D721Med (cell line): Measurements from ENCODE around the gene SP8.

Source experiments
- DNase-seq: peaks from one replicate; pipeline ENCODE4 v3.0.0; 2011; ENCODE audit warnings: low spot score; ENCODE audit not compliant: insufficient read length
- FAIRE-seq: peaks from 2 replicates; lab custom pipeline; 2011; peaks lifted over from hg19 to GRCh38; lab: Jason Lieb, UNC
- TF ChIP-seq, protein P1 (sequence below): IDR thresholded peaks from 2 replicates; pipeline ENCODE4 v1.5.1; 2012; ENCODE audit warnings: mild to moderate bottlenecking, control low read depth; ENCODE audit not compliant: insufficient read depth; ENCODE audit errors: missing control alignments

The SP8 gene

DNA sequence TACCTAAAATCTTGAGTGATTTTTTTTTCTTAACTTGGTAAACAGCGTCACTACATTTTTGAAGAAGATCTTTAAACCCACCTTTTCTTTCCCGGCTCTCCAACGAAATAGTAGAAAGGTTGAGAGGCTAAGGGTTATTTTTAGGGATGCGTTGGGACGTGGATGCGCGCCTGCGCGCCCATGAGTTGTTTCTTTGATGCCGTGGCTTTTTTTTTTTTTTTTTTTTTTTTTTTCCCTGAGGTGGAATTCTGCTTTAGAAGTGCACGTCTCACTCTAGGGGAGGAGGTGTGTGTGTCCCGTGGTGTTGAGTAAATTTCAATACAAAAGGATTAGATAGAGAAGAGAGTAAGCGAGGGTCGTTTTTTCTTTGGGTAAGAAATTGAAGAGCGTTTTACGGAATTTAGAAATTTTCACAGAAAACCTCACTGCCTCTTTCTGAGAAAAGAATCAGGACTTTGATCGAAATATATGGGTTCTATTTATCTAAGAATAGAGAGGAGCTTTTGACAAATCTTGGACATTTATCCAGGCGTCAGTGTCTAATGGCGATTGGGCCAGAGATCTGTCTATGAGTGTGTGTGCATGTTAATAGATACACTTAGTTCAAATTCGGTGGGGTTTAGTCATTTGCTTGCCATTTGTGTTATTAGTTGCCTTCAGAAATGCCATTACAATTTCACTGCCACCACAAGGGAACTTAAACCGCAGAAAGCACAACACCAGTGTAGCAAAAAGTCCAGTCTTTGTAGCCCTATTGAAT lies 1.2 kb upstream of the SP8 start:
- FAIRE-seq = no peak
- DNase-seq = no peak
- TF ChIP-seq, protein P1, sequence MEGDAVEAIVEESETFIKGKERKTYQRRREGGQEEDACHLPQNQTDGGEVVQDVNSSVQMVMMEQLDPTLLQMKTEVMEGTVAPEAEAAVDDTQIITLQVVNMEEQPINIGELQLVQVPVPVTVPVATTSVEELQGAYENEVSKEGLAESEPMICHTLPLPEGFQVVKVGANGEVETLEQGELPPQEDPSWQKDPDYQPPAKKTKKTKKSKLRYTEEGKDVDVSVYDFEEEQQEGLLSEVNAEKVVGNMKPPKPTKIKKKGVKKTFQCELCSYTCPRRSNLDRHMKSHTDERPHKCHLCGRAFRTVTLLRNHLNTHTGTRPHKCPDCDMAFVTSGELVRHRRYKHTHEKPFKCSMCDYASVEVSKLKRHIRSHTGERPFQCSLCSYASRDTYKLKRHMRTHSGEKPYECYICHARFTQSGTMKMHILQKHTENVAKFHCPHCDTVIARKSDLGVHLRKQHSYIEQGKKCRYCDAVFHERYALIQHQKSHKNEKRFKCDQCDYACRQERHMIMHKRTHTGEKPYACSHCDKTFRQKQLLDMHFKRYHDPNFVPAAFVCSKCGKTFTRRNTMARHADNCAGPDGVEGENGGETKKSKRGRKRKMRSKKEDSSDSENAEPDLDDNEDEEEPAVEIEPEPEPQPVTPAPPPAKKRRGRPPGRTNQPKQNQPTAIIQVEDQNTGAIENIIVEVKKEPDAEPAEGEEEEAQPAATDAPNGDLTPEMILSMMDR = no peak

DNA sequence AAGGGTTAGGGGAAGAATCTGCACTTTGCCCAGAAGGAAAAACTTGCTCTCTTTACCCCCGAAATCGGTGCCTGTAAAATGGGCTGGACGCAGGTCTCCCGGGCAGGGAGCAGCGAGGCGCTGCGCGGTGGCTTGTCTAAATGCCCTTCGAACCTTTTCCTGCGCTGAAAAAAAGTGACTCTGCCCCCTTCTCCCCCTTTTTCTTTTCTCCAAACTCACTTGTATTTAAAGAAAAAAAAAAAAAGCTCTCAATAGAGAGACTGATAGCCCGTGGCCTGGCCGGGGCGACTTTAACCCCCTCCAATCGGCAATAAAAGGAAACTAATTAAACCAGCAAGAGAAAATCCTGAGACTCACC lies 286 bp downstream of the SP8 start:
- no peak for DNase-seq

DNA sequence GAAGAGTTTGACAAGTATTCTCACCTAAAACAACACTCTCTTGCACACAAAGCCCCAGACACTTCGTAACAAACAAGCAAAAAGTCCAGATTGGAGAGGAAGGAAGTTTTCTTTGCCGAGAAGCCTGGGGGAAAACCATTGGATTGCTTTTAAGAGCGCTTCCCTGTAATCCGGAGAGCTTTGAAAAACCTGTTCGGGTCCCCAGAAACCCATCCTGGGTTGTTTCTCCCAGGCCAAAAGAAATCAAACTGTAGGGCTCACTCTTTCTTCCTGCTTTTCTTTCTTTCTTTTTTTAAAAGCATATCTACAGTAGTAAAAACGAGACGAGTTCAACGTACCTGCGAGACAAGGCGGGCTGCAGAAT lies 655 bp downstream of the SP8 start:
- TF ChIP-seq, protein P1 = no peak
- no peak for FAIRE-seq
- no peak for DNase-seq

More for the DNA sequence above, 286 bp downstream of the SP8 start:
- TF ChIP-seq, protein P1 = no peak
- no peak for FAIRE-seq

DNA sequence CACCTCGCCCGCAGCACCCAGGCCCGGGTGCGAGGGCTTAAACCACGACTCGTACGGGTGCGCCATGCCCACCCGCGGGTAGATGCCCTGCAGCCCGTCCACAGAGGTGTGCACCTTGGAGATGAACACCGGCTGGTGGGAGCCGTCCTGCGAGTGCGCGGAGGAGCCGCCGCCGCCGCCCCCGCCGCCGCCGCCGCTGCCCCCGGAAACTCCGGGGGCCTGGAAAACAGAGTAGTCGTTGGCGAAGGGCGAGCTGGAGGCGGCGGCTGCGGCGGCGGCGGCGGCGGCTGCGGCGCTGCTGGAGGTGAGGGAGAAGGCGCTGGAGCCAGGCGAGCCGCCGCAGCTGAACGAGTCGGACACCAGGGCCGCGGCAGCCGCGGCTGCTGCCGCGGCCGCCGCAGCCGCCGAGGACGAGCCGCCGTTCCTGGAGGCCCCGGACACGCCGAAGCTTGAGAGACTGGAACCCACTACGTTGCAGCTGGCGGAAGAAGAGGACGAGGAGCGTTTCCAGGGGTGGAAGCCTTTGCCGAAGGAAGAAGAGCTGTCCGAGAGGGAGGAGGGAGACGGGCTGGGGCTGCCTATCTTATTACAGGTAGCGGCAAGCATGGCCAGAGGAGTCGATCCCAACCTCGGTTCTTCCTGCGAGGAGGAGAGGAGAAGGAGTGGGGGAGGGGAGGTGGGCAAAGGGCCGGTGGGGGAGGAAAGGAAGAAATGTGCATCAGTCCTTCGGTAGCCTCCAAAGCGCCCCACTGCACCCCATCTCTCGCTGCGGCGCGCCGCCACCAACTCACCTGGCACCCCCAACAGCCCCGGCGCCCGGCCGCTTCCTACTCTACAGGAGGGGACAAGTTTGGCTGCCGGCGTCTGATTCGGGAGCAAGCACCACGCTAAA lies 1.3 kb downstream of the SP8 start:
- no peak for FAIRE-seq
- no peak for DNase-seq
- TF ChIP-seq, protein P1 = no peak

DNA sequence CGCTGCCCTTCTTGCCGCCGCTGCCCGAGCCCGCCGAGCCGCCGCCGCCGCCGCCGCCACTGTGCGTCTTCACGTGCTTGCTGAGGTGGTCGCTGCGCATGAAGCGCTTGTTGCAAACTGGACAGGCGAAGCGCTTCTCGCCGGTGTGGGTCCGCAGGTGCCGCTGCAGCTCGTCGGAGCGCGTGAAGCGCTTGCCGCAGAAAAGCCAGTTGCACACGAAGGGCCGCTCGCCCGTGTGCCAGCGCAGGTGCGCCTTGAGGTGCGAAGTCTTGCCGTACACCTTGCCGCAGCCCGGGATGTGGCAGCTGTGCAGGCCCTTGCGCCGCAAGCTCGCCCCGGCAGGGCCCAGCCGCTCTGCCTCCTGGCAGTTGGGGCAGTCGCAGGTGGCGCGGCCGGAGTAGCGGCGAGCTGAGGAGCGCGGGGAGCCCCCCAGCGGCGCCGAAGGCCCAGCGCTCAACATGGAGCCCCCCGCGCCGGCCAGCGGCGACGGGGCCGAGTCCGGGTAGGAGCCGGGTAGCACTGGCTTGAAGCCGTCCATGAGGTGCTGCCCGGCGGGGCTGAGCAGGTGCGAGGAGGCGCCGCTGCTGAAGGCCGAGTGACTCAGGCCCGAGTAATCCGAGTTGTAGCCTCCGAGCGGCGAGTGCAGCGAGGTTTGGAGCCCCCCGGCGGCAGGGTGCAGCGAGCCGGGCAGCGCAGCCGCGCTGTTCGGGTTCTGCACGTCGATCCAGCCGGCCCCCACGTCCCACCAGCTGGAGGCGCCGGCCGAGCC lies 2.1 kb downstream of the SP8 start:
- TF ChIP-seq, protein P1 = peak; percentile 21
- no peak for FAIRE-seq
- DNase-seq = no peak

DNA sequence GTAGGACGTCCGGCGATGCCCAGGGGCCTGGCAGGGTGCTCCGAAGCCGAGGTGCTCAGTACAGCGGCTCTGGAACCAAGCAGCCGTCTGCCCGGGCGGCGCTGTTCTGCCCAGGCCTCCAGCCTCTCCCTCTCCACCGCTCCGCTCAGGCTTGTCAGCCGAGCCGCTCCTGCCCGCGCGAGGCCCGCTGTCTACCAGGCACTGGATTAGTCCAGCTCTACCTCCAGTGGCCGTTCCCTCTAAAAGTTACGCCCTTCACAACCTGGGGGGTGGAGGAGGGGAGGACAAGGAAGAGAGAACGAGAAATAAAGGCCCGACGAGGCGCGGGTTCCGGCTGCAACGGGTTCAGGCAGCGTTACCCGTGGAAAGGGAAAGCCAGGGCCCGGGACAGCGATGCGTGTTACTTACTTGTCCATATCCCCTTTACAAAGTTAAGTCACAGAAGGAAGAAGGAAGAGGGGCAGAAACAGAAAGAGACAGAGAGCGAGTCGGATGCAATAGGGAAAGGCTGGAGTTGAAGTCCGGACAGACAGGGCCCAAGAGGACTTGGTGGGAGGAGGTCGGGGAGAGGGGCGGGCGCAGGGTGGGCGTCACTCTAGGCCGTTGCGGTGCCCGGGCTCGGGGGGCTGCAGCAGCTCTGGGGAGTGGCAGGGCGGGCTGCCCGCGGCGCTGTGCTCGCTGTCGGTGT lies 2.8 kb downstream of the SP8 start:
- TF ChIP-seq, protein P1 = peak; percentile 8
- DNase-seq (no peak), FAIRE-seq (no peak)
